DND-41 (cell line): Measurements from ENCODE around the gene TXNDC11.

Experiments used
- CTCF ChIP-seq: IDR thresholded peaks from 2 replicates; pipeline ENCODE4 v1.5.1; 2012; ENCODE audit warnings: borderline replicate concordance, low read length, moderate library complexity, mild to moderate bottlenecking; ENCODE audit not compliant: poor library complexity, severe bottlenecking; ENCODE audit errors: extremely low read depth
- EZH2 ChIP-seq: IDR thresholded peaks from 3 replicates; pipeline ENCODE4 v1.6.1; 2012; ENCODE audit warnings: borderline replicate concordance, low read depth, mild to moderate bottlenecking, moderate library complexity, low read length, inconsistent platforms; ENCODE audit not compliant: severe bottlenecking

- no peak for TF ChIP-seq CTCF
- no peak for TF ChIP-seq EZH2
These were observed 46.3 kb upstream of the TXNDC11 start for GRCh38 chr16:11788914-11789313.
